Eye (tissue), 1 donor: ENCODE measurements around the gene GHRL.
"Not testable (repeated sequence)": the region's sequence is repeated elsewhere in the genome, so short reads cannot be mapped to it uniquely, and the experiment has no call there.

Experiments
- DNase-seq: peaks from one replicate; pipeline ENCODE4 v3.0.0-alpha.2; 2015

Gene GHRL

GRCh38 chr3:10272476-10272875 is 20.3 kb downstream of the GHRL start:
- DNase-seq = not testable (repeated sequence)

- no peak for DNase-seq
Observed at GRCh38 chr3:10269443-10269842, 23.3 kb downstream of the GHRL start.

GRCh38 chr3:10268930-10269329 is 23.8 kb downstream of the GHRL start:
- DNase-seq = no peak

GRCh38 chr3:10268116-10268515 is 24.6 kb downstream of the GHRL start:
- no peak for DNase-seq

GRCh38 chr3:10266936-10267335 is 25.8 kb downstream of the GHRL start:
- not testable (repeated sequence) for DNase-seq

- no peak for DNase-seq
Observed at GRCh38 chr3:10265833-10266232, 26.9 kb downstream of the GHRL start.

- peak; percentile 52 for DNase-seq
Observed at GRCh38 chr3:10263646-10264363, 28.9 kb downstream of the GHRL start.

GRCh38 chr3:10262027-10262426 is 30.7 kb downstream of the GHRL start:
- DNase-seq = no peak

GRCh38 chr3:10260211-10260701 is 32.5 kb downstream of the GHRL start:
- DNase-seq = no peak

- no peak for DNase-seq
Observed at GRCh38 chr3:10259798-10260197, 32.9 kb downstream of the GHRL start.

- no peak for DNase-seq
Observed at GRCh38 chr3:10259036-10259435, 33.7 kb downstream of the GHRL start.

GRCh38 chr3:10255835-10256234 is 36.9 kb downstream of the GHRL start:
- DNase-seq = no peak

GRCh38 chr3:10253731-10254130 is 39.0 kb downstream of the GHRL start:
- DNase-seq = no peak

- no peak for DNase-seq
Observed at GRCh38 chr3:10251006-10251405, 41.7 kb downstream of the GHRL start.

- no peak for DNase-seq
Observed at GRCh38 chr3:10249833-10250232, 42.9 kb downstream of the GHRL start.

GRCh38 chr3:10248984-10249748 is 43.6 kb downstream of the GHRL start:
- DNase-seq = peak; percentile 30

GRCh38 chr3:10248184-10248983 is 44.4 kb downstream of the GHRL start, which contains the start of gene TATDN2:
Gene TATDN2 (plus strand): TSS chr3:10248459. CDS start chr3:10249201, 742 bp downstream.
- peak; percentile 95 for DNase-seq

GRCh38 chr3:10247679-10248183 is 45.0 kb downstream of the GHRL start:
- DNase-seq = no peak

GRCh38 chr3:10245081-10245712 is 47.5 kb downstream of the GHRL start:
- DNase-seq = no peak

- no peak for DNase-seq
Observed at GRCh38 chr3:10244009-10244408, 48.7 kb downstream of the GHRL start.

- DNase-seq = no peak
Observed at GRCh38 chr3:10242182-10243065, 50.3 kb downstream of the GHRL start.
